ENCODE data around the gene NRF1.

GRCh38 chr7:129719980-129720732 is 108.6 kb downstream of the NRF1 start:
- no peak for TF ChIP-seq POLR2A (IDR thresholded peaks at IDR 0.05)
- TF ChIP-seq CTCF (IDR thresholded peaks at IDR 0.05) = no peak

All from thyroid gland (tissue), 4 donors.